Keratinocyte (primary cell): ENCODE results near the gene SAMD4A.

Experiments used
- EZH2 ChIP-seq: IDR thresholded peaks from one replicate; pipeline ENCODE4 v1.6.1; 2012; ENCODE audit warnings: inconsistent platforms, mild to moderate bottlenecking, low read length, moderate library complexity
- TF ChIP-seq, protein P1 (sequence below), 3 experiments: IDR thresholded peaks in 1 of 3; conservative IDR thresholded peaks in 1 of 3; optimal IDR thresholded peaks in 1 of 3; 2 replicates in 2 of 3; 3 replicates in 1 of 3; pipeline versions ENCODE3 to v1.5.1; 2011; ENCODE audit warnings: low read length in 3 of 3, mild to moderate bottlenecking in 3 of 3, moderate library complexity in 2 of 3, control low read depth in 1 of 3, inconsistent platforms in 1 of 3; ENCODE audit not compliant: insufficient read depth in 2 of 3; ENCODE audit errors: extremely low read depth in 1 of 3

DNA sequence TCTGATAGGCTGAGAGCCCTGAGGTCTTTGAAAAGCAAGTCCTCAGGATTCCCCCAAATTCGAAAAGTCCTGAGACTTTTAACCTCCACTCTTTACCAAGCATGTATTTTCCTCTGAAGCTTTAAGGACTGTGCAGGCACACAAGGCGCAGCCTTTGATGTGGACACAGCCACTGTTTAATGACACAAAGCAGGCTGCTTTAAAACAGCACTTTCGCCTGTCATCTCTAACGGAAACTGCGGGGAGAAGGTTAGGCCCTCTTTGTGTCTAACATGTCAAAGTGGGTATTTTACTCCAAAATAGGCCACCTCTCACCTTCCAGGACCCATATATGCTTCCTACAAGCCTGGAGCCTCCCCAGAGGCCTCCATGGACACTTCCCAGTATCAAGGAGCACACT lies 176.5 kb downstream of the SAMD4A start:
- TF ChIP-seq, protein P1, sequence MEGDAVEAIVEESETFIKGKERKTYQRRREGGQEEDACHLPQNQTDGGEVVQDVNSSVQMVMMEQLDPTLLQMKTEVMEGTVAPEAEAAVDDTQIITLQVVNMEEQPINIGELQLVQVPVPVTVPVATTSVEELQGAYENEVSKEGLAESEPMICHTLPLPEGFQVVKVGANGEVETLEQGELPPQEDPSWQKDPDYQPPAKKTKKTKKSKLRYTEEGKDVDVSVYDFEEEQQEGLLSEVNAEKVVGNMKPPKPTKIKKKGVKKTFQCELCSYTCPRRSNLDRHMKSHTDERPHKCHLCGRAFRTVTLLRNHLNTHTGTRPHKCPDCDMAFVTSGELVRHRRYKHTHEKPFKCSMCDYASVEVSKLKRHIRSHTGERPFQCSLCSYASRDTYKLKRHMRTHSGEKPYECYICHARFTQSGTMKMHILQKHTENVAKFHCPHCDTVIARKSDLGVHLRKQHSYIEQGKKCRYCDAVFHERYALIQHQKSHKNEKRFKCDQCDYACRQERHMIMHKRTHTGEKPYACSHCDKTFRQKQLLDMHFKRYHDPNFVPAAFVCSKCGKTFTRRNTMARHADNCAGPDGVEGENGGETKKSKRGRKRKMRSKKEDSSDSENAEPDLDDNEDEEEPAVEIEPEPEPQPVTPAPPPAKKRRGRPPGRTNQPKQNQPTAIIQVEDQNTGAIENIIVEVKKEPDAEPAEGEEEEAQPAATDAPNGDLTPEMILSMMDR (optimal IDR thresholded peaks at IDR 0.05 in 1 of 3, IDR thresholded peaks at IDR 0.05 in 1 of 3, conservative IDR thresholded peaks at IDR 0.05 in 1 of 3; ENCODE audit: extremely low read depth in 1 of 3, insufficient read depth in 2 of 3, low read length in 3 of 3) = no peak
- no peak for TF ChIP-seq EZH2
